DMS53 treated with DMSO at 0.1 percent for 48 hours (cell line): ENCODE data around the gene GPR62.

Source experiments
- DNase-seq: peaks from one replicate; lab custom pipeline; 2025; ENCODE audit not compliant: unreplicated experiment; lab: John Stamatoyannopoulos, UW

GPR62 gene

GRCh38 chr3:51937611-51938450, 17.4 kb upstream of the GPR62 start:
- DNase-seq: no peak

GRCh38 chr3:51938780-51939425, 16.3 kb upstream of the GPR62 start:
- no peak for DNase-seq

GRCh38 chr3:51940648-51941462, 14.3 kb upstream of the GPR62 start:
- DNase-seq: no peak

- no peak for DNase-seq
Observed at GRCh38 chr3:51941463-51941797, 13.8 kb upstream of the GPR62 start.

- peak; percentile 80 for DNase-seq
Observed at GRCh38 chr3:51941798-51942602, 13.2 kb upstream of the GPR62 start, which contains the start of the genes PARP3 and RRP9. TSS of gene PARP3 (plus strand) at chr3:51942363. CDS start at chr3:51943356, 993 bp downstream. TSS of gene RRP9 (minus strand) at chr3:51941904. CDS start at chr3:51941867, 37 bp downstream.

GRCh38 chr3:51942603-51943450, 12.4 kb upstream of the GPR62 start:
- no peak for DNase-seq

GRCh38 chr3:51943451-51944391, 11.5 kb upstream of the GPR62 start:
- no peak for DNase-seq

- no peak for DNase-seq
Observed at GRCh38 chr3:51944451-51945021, 10.6 kb upstream of the GPR62 start.

GRCh38 chr3:51945031-51945840, 9.9 kb upstream of the GPR62 start:
- no peak for DNase-seq

- DNase-seq: no peak
Observed at GRCh38 chr3:51945926-51946705, 9.1 kb upstream of the GPR62 start.

GRCh38 chr3:51946796-51947195, 8.4 kb upstream of the GPR62 start:
- DNase-seq: no peak

GRCh38 chr3:51947215-51947900, 7.8 kb upstream of the GPR62 start:
- no peak for DNase-seq

- DNase-seq: no peak
Observed at GRCh38 chr3:51948016-51948580, 7.1 kb upstream of the GPR62 start.

GRCh38 chr3:51949121-51949520, 6.1 kb upstream of the GPR62 start:
- no peak for DNase-seq

GRCh38 chr3:51950899-51951298, 4.3 kb upstream of the GPR62 start:
- DNase-seq: no peak

GRCh38 chr3:51953445-51953844, 1.7 kb upstream of the GPR62 start:
- no peak for DNase-seq
